ENCODE measurements around the gene CDC25A.
"Not testable (repeated sequence)": the region's sequence is repeated elsewhere in the genome, so short reads cannot be mapped to it uniquely, and the experiment has no call there.

Gene CDC25A

DNA sequence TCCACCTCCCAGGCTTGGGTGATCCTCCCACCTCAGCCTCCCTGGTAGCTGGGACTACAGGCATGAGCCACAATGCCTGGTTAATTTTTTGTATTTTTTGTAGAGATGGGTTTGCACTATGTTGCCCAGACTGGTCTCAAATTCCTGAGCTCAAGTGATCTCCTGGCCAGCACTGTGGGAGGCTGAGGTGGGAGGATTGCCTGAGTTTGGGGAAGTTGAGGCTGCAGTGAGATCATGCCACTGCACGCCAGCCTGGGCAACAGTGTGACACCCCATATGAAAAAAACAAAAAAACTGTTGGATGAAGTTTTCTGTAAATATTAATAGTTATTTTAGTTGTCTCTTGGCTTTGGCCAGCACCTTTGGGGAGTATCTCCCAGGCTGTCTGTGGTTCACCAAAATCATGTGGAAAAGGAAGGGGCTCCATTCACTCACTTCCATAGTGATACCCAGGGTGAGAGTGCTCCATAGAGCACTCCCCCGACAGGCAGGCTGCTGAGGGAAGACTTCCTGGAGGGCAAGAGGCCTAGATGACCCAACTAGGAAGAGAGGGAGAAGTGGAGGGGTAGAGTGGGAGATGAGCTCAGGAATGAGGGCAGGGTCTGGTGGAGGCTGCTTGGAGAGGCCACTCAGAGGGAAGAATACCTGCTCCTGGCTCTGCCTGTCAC, 47.1 kb downstream of the CDC25A start:
- no peak for DNase-seq

DNA sequence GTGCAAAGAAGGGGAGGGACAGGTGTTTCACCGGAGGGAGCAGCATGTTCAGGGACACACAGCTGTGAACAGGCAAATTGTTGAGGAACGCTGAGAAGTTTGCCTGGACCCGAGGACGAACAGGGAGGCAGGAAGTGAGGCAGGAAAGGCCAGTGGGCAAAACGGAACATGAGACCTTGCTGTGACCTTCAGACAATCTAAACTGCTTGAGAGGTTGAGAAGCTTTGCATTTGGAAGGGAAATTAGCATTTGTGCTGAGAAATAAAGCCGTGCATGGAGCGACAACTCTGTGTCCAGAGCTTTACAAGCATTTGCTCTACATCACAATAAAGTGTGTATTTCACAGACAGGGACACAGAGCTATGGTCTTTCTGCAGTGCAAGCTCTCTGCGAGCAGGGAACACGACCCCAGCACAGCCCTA, 47.9 kb downstream of the CDC25A start:
- DNase-seq: no peak

DNA sequence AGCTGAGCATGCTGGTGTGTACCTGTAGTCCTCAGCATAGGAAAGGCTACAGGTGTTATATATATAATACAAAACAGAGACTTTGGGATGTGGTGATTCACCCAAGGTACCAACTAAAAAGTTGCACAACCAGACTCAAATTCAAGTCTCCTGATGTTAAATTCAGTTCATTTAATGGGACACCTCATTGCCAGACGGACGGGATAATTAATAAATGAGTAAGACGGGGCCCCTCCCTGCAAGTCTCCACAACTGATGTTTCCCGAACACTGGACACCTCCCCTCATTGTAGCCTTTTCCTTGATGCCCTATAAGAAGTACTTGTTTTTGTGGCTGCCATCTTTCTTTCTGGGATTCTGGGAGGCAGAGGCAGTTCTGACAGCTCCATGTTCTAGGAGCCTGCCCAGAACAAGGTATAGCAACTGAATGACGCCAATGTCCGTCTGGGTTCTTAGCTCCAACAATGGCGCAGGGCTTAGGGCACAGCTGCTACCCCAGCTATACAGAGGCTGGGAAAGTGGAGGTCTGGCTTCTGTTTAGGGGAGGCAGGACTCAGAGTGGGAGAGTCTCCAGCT, 50.7 kb downstream of the CDC25A start:
- no peak for DNase-seq

DNA sequence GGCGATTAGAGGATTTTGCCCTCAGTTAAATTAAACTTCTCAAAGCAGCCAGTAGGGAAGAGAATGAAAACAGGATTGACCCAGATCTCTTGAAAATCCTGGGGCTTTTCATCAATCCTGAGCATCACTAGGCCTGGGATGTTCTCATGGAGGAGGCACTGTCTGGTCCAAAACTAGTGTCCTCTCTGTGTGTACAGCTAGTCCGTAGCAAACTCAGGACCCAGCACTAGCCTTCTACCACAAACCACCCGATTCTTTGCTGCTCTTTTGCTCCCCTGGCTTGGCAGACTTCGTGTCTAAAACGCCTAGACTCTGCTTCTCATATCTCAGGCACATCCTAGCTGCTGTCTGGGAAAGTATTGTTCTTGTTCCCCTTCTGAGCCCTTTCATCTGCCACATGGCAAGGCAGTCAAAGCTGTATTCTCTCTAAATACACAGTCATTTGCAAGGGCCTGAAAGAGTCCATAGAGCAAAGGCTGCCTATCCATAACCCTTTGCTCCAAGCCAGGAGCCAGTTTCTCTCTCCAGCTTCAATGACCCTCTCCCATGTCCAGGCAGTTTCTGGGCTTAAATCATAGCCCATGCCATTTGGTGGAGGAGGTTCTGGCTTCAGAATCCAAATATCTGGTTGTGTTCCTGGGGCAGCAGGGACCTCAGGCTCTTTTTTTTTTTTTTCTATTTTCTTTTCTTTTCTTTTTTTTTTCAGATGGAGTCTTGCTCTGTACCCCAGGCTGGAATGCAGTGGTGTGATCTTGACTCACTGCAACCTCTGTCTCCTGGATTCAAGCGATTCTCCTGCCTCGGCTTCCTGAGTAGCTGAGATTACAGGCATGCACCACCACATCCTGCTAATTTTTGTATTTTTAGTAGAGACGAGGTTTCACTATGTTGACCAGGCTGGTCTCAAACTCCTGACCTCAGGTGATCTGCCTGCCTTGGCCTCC, 52.4 kb downstream of the CDC25A start:
- DNase-seq: no peak

DNA sequence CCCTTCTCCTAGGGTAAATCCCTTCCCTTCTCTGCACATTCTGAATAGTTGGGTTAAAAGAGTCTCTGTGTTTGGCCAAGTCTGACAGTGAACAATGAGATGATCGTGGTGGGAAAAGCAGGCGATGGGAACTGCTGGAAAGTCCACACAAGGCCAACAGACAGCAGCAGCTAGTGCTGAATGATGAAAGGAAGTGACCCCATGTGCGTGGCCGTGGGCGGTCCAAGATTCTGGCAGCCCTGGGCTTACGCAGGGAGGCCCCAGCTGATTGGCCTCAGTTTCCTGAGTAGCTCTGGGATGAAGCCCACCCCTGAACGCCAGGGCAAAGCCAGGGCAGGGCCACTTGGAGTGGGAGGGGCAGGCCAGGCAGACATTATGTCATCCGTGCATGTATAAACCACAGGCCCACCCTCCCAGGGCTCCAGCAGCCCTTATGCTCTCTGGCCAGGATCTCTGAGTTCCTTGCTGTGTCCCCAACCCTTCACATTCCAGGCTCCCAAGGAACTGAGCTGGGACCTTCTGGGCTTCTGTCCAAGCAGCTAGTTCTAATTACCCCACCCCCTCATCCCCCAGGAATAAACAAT, 57.8 kb downstream of the CDC25A start:
- no peak for DNase-seq

DNA sequence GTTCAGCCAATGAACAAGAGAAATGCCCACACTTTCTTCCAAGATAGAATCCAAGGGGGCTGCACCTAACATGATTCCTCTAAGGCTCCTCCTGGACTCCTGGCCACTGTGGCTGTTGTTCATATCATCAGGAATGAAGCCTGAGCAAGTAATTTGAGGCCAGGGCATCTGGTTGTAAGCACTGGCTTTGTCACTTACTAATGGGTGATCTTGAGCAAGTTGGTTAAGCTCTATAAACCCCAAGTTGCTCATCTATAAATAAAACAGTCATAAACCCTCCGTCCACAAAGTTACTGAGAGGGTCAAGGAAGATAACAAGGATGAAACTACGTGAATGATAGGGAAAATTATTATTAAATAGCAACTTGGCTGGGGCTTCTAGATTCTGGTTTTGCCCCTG, 58.3 kb downstream of the CDC25A start:
- no peak for DNase-seq

DNA sequence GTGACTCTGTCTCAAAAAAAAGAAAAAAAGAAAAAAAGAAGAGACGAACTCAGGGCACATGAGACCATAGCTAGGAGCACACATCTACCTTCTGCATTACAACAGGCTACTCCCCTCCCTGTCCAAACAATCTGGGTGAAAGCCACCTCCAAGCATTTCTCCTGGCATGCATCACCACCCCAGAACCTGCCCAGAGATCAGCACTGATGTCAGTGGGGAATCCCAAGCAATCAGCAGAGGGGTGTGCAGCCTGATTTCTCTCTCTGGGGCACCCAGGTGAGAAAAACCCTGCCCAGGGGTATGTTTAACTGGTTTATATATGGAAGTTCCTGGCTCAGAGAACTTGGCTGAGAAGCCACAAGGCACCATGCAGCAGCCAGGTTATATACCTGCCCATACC, 59.4 kb downstream of the CDC25A start:
- DNase-seq: no peak

DNA sequence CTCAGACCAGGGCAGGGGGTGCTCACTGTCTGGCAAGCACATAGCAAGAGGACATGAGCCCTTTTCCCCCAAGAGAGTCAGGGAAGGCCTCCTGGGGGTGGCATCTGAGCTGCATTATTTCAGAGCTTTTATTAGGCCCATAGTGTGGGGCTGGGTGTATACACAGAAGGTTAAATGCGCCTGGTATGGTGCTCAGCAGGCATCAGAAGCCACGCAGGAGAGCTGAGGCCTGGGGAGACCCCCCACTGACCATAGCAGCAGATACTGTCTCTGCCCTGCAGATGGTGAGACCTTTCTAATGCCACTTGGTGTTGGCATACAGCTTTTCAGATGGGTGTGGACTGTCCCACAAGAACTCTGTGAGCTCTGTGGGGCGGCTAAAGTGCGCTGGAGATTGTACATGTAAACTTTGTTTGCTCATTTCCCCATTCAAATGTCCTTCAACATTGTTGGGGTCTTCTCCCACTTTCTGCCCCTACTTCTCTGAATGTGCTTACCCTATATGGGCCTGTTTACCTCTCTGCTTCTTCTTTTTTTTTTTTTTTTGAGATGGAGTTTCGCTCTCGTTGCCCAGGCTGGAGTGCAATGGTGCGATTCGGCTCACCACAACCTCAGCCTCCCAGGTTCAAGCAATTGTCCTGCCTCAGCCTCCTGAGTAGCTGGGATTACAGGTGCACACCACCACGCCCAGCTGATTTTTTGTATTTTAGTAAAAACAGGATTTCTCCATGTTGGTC, 62.2 kb downstream of the CDC25A start:
- no peak for DNase-seq

DNA sequence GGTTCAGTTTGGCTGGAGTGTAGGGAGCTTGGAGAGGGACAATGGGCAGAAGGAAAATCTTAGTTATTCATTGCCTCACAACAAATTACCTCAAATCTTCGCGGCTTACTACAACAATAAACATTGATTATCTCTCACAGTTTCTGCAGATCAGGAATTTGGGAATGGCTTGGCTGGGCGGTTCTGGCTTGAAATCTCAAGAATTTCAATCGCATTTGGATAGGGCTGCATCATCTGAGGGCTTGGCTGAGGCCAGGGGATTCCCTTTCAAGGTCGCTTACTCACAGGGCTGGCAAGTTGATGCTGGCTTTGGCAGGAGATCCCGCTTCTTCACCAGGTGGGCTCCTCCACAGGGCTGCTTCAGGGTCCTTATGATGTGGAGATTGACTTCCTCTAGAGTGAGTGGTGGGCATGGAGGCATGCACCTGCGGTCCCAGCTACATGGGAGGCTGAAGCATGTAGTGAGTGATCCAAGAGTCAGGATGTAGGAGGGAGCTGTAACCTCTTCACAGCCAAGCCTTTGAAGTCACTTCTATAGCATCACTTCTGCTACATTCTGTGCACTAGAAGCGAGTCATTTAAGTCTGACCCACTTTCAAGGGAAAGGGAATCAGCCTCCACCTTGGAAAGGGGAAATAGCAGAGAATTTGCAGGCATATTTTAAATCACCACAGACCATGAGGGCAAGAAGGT, 63.1 kb downstream of the CDC25A start:
- no peak for DNase-seq

DNA sequence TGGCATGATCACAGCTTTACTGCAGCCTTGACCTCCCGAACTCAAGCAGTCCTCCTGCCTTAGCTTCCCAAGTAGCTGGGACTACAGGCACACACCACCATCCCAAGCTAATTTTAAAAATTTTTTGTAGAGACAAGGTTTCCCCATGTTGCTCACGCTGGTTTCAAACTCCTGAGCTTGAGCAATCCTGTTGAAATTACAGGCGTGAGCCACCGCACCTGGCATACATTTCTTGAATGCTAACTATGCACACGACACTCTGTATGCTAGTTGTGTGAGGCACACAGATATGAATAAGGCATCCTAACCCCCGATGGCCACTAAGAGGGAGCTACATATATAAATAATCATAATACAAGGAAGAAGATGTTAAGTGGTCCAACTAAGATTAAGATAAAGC, 64.9 kb downstream of the CDC25A start:
- DNase-seq: no peak

DNA sequence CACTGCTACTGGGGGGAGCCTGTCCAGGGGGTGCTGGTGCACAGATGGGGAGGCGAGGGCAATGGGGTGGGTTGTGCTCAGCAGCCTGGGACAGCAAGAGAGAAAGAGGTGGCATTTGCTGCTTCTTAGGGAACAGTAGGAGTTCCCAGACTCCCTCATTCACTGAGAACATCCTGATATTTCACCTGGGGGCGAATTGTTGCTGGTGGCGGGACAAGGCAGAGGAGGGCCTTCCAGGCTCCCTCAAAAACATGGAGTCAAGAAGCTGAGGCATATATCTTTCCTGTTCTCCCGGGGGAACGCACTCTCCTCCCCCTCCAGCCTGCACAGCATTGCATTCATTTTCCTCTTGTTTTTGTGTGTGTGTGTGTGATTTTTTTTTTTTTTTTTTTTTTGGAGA, 65.7 kb downstream of the CDC25A start:
- no peak for DNase-seq

DNA sequence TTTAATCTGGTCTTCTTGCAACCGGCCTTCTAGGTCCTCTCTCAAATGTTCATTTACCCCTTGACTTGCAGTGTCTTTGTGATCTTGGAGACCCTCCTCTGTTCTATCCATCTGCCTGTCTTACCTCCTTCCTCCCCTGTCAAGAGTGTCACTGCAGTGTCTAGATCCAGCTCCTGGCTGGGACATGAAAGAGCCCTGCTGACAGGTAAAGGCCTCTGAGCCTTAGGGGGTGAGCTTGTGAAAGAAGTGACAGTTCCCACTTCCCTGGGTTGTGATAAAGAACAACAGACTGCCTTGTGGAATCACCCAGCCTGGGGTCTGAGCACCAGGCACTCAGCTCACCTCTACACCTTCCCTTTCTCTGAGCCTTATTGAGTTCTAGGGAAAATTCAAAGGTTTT, 68.0 kb downstream of the CDC25A start:
- DNase-seq: no peak

DNA sequence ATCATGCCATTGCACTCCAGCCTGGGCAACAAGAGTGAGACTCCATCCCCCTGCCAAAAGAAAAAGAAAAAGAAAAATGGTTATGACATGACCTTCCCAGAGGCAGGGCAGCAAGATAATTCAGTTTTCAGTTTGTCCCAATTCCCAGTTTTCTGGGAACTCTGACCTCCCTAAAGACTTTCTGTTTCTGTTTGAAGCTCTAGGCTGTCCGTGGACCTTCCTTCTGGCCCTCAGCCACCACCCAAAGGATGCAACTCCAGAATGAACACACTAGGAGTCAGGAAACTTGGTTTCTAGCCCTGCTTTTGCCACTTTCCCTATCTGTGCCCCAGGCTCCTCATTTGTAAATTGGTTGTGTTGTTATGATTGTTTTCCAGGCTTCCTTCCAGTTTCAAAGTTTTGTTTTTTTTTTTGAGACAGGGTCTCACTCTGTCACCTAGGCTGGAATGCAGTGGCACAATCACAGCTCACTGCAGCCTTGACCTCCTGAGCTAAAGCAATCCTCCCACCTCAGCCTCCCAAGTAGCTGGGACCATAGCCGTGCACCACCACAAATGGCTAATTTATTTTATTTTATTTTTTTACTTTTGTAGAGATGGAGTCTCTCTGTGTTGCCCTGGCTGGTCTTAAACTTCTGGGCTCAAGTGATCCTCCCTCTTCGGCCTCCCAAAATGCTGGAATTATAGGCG, 68.6 kb downstream of the CDC25A start:
- no peak for DNase-seq

DNA sequence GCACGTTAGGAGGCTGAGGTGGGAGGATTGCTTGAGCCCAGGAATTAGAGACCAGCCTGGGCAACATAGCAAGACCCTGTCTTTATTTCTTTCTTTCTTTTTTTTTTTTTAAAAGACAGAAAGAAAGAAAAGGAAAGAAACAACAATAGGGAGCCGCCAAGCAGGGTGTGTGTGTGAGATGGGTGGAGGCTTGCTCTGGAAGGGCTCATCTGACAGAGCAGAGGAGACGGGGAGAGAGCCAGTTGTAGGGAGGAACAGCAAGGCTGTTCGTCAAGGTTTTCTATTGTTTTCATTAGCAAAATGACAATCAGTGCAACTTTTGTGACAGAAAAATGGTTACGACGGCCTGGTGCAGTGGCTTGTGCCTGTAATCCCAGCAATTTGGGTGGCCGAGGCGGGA, 69.3 kb downstream of the CDC25A start:
- DNase-seq: no peak

DNA sequence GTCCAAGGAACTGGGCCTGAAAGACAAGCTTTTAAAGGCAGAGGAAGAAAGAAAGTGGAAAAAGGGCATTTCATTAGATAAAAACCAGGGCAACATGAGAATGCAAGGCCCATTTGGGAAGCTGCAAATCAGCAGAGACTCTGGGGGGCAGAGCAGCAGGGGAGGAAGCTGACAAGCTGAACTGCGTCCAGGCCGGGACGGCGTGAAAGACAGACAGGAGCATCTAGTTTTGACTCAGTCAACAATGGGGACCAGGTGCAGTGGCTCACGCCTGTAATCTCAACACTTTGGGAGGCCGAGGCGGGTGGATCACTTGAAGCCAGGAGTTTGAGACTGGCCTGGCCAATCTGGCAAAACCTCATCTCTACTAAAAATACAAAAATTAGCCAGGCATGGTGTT, 69.9 kb downstream of the CDC25A start:
- DNase-seq: no peak

DNA sequence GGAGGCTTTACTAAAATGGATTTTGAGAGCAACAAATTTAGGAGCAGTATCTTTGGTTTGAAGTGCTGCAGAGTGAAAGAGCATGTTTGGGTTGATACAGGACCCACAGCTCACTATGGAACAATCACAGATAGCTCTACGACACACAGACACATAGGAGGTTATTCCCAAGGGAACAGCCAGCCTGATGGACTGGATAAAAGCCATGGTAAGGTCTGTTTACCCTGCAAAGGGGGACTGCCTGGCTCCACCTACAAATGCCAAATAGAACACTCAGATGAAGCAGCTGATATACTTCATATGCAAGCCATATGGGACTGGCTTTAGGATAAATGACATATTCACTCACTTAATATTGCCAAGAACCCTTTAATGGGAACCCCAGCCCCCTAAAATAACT, 75.4 kb downstream of the CDC25A start:
- peak; percentile 32 for DNase-seq

DNA sequence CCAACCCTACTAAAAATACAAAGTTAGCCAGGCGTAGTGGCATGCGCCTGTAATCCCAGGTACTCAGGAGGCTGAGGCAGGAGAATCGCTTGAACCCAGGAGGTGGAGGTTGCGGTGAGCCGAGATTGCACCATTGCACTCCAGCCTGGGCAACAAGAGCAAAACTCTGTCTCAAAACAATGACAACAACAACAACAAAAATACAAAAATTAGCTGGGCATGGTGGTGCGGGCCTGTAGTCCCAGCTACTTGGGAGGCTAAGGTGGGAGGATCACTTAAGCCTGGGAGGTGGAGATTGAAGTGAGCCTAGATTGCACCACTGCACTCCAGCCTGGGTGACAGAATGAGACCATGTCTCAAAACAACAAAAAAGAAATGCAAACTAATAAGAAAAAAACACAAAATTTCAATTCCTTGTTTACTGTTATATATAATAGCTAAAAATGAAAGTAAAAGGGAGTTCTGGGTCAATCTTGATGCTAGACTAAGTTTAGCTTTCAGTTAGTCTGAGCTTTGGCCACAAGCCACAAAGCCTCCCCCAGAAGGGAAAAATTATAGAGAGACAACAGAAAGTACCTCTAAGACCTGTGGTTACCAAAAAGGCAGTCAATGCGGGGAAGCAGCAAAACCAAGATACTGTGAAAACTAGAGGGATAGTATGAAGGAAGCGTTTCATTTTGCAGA, 76.0 kb downstream of the CDC25A start:
- DNase-seq: not testable (repeated sequence)

DNA sequence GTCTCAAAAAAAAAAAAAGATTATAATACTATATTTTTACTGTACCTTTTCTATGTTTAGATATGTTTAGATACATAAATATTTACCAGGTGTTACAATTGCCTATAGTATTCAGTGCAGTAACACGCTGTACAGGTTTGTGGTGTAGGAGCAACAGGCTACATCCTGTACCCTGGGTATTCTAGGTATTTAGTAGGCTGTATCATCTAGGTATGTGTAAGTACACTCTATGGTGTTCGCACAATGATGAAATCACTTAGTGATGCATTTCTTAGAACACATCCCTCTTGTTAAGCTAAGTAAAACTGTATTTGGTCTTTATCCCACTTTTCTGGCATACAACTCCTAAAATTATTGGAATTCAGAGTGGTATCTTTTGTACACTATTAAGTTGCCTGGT, 77.8 kb downstream of the CDC25A start:
- no peak for DNase-seq

DNA sequence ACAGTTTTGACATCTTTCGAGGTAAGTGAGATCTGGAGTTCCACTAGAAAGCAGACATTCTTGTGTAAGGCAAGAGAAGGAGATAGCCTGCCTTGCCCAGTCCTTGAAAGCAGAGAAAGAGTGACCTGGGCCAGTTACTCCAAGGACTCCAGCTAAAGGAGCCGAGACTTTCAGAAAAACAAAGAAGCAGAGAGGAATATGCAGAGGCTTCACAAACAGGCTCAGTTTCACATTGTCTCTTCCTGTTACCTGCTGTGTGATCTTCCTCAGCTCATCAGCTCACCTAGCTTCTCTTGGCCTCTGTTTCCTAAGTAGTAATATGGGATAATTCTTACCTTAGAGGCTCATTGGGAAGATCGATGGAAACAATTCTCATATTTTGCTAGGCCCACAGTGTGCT, 81.0 kb downstream of the CDC25A start:
- no peak for DNase-seq

Data from NCI-H82 (cell line).